Activated CD8-positive, alpha-beta T cell treated with anti-CD3 and anti-CD28 coated beads for 36 hours (primary cell): ENCODE data around the gene TPP2. TPM values are rescaled to one million over a fixed set of nuclear protein-coding genes. Genes with fewer than 3 reads are reported as not detected.
A peak's percentile ranks its signal among the peaks of the same experiment; 100 is the strongest.

Experiments
- ATAC-seq: fragments of 200-7000 bp; cut with Tn5 transposase; one replicate; pipeline ENCODE4 v1.10.0; 2021; ENCODE audit warnings: mild to moderate bottlenecking, moderate library complexity
- CTCF ChIA-PET: fragments of 350-600 bp; sonication (Branson Sonifier 250); formaldehyde crosslinking; loops from one replicate; lab custom pipeline; 2021; ENCODE audit warnings: antibody characterized with exemption; lab: Charles Lee
- POLR2A ChIA-PET: fragments of 350-600 bp; sonication (Branson Sonifier 250); formaldehyde crosslinking; loops from one replicate; lab custom pipeline; 2021; ENCODE audit warnings: antibody characterized with exemption; lab: Charles Lee
- DNase-seq: peaks from one replicate; pipeline ENCODE4 v3.0.0-alpha.2; 2020
- H3K27ac Mint-ChIP-seq: one replicate; pipeline ENCODE4 v1.8.0; 2021; ENCODE audit warnings: mild to moderate bottlenecking, mixed read lengths
- H3K27me3 Mint-ChIP-seq: one replicate; pipeline ENCODE4 v1.8.0; 2021; ENCODE audit warnings: mixed read lengths
- H3K36me3 Mint-ChIP-seq: one replicate; pipeline ENCODE4 v1.8.0; 2021; ENCODE audit warnings: low read depth, mixed read lengths
- H3K4me1 Mint-ChIP-seq: one replicate; pipeline ENCODE4 v1.8.0; 2021; ENCODE audit warnings: low read depth, mixed read lengths
- H3K4me3 Mint-ChIP-seq: one replicate; pipeline ENCODE4 v1.8.0; 2021; ENCODE audit warnings: mild to moderate bottlenecking, moderate library complexity, mixed read lengths
- H3K9me3 Mint-ChIP-seq: one replicate; pipeline ENCODE4 v1.8.0; 2021; ENCODE audit warnings: mixed read lengths
- CTCF ChIP-seq: fragments of 200-600 bp; IDR thresholded peaks from one replicate; pipeline ENCODE4 v1.8.0; 2022; ENCODE audit warnings: antibody characterized with exemption, mild to moderate bottlenecking
- intact Hi-C: fragments of 100-400 bp; cut with micrococcal nuclease; formaldehyde crosslinking; loops from one replicate; pipeline ENCODE4 v1.10.0; 2022
- total RNA-seq, 2 experiments: library from RNA; stranded (reverse); gene quantifications; one replicate each; pipeline ENCODE4 v1.2.3, GENCODE V29; 2021

TPP2 gene
- total RNA-seq, 2 experiments from 2014 or later: 70.3 to 70.8 TPM

- ATAC-seq (no peak), DNase-seq (no peak)
- intact Hi-C loops: no loop called here
- Mint-ChIP-seq H3K9me3 (no peaks in the 10 kb centered on the region), H3K36me3 (peaks cover 48% of the 10 kb centered on the region), H3K27me3 (no peaks in the 10 kb centered on the region), H3K4me3 (no peak overlapping the region), H3K4me1 (peaks cover 3% of the 10 kb centered on the region), H3K27ac (no peak overlapping the region)
- TF ChIP-seq CTCF: no peak
- CTCF ChIA-PET: interaction anchor here (0.9 to 1.2 kb wide), 4 partner anchors 13 to 244 kb away, joined by 3 to 4 read pairs (median 3); no protein-coding TSS in a partner anchor
- POLR2A ChIA-PET: no interaction called here
Observed at GRCh38 chr13:102626928-102627327, 30.1 kb downstream of the TPP2 start.

- TF ChIP-seq CTCF: no peak
- peaks cover 3% of the 10 kb centered on the region for H3K4me1 Mint-ChIP-seq
- no peaks in the 10 kb centered on the region for H3K9me3 Mint-ChIP-seq
- ATAC-seq (no peak), DNase-seq (no peak)
- no peak overlapping the region for H3K4me3 Mint-ChIP-seq
- H3K27ac Mint-ChIP-seq: no peak overlapping the region
- intact Hi-C loops: no loop called here
- no peaks in the 10 kb centered on the region for H3K27me3 Mint-ChIP-seq
- ChIA-PET POLR2A (interaction anchor here (0.7 kb wide), 1 partner anchor 781 kb away, joined by 3 read pairs; no protein-coding TSS in a partner anchor), CTCF (no interaction called here)
- H3K36me3 Mint-ChIP-seq: peaks cover 45% of the 10 kb centered on the region
Observed at GRCh38 chr13:102628559-102628958, 31.8 kb downstream of the TPP2 start.

- no peak for TF ChIP-seq CTCF
- Mint-ChIP-seq H3K4me3 (no peak overlapping the region), H3K4me1 (no peaks in the 10 kb centered on the region), H3K27ac (no peak overlapping the region), H3K27me3 (no peaks in the 10 kb centered on the region), H3K36me3 (peaks cover 50% of the 10 kb centered on the region), H3K9me3 (no peaks in the 10 kb centered on the region)
- ATAC-seq: no peak
- POLR2A ChIA-PET: interaction anchor here (1.2 to 1.3 kb wide), 2 partner anchors 33 to 236 kb away, joined by 3 read pairs; no protein-coding TSS in a partner anchor
- intact Hi-C loops: no loop called here
- DNase-seq: no peak
- CTCF ChIA-PET: interaction anchor here (0.6 to 0.9 kb wide), 2 partner anchors 27 to 239 kb away, joined by 3 to 4 read pairs; no protein-coding TSS in a partner anchor
Observed at GRCh38 chr13:102631198-102631597, 34.4 kb downstream of the TPP2 start.

GRCh38 chr13:102638741-102639140, 42.0 kb downstream of the TPP2 start:
- Mint-ChIP-seq H3K4me3 (no peak overlapping the region), H3K27me3 (no peaks in the 10 kb centered on the region), H3K4me1 (peaks cover 8% of the 10 kb centered on the region), H3K36me3 (peaks cover 54% of the 10 kb centered on the region), H3K27ac (peak overlapping the region; percentile 35), H3K9me3 (no peaks in the 10 kb centered on the region)
- intact Hi-C loops: no loop called here
- no peak for DNase-seq
- no peak for ATAC-seq
- TF ChIP-seq CTCF: no peak
- ChIA-PET POLR2A (no interaction called here), CTCF (interaction anchor here (1.2 kb wide), 1 partner anchor 207 kb away, joined by 3 read pairs; the partner anchor contains the start of gene ERCC5)

- CTCF ChIA-PET: interaction anchor here (1.0 to 1.8 kb wide), 3 partner anchors 20 to 56 kb away, joined by 3 to 6 read pairs (median 3); no protein-coding TSS in a partner anchor
- H3K4me3 Mint-ChIP-seq: no peak overlapping the region
- peaks cover 9% of the 10 kb centered on the region for H3K4me1 Mint-ChIP-seq
Observed at GRCh38 chr13:102642029-102642428, 45.2 kb downstream of the TPP2 start.

More at GRCh38 chr13:102642029-102642428, 45.2 kb downstream of the TPP2 start:
- peaks cover 45% of the 10 kb centered on the region for H3K36me3 Mint-ChIP-seq
- no peaks in the 10 kb centered on the region for H3K9me3 Mint-ChIP-seq
- H3K27ac Mint-ChIP-seq: no peak overlapping the region
- no peak for DNase-seq
- intact Hi-C loops: no loop called here
- TF ChIP-seq CTCF: no peak
- H3K27me3 Mint-ChIP-seq: no peaks in the 10 kb centered on the region
- POLR2A ChIA-PET: interaction anchor here (1.0 kb wide), 1 partner anchor 29 kb away, joined by 3 read pairs; no protein-coding TSS in a partner anchor
- no peak for ATAC-seq
